ENCODE results near the gene DUSP10.

GRCh38 chr1:221766210-221766609 is 24.3 kb upstream of the DUSP10 start:
- TF ChIP-seq REST (IDR thresholded peaks at IDR 0.05; ENCODE audit: insufficient read depth in 1 of 2, low read depth in 2 of 2, low read length in 2 of 2) (no peak), POLR2AphosphoS5 (IDR thresholded peaks at IDR 0.05; ENCODE audit: low read depth, low read length) (no peak)
